Upper lobe of left lung (tissue), 4 donors: ENCODE measurements around the gene SLC44A2.
A peak's percentile ranks its signal among the peaks of the same experiment; 100 is the strongest.

ENCODE experiments used
- CTCF ChIP-seq, 6 experiments: fragments of 450-650 bp in 4 of 6; fragments of 200-600 bp in 2 of 6; sonication (generic) in 2 of 6; IDR thresholded peaks; one replicate each; pipeline ENCODE4 v1.5.1; 2016 to 2019; ENCODE audit warnings: antibody characterized with exemption in 6 of 6
- EP300 ChIP-seq, 4 donors: sonication (generic); formaldehyde crosslinking; IDR thresholded peaks; one replicate each; pipeline ENCODE4 v1.5.1; 2017; ENCODE audit warnings: antibody characterized with exemption in 4 of 4, control low read depth in 2 of 4
- POLR2A ChIP-seq, 4 donors: fragments of 450-650 bp; IDR thresholded peaks; one replicate each; pipeline ENCODE4 v1.5.1; 2016 to 2017; ENCODE audit warnings: antibody characterized with exemption in 4 of 4, mild to moderate bottlenecking in 2 of 4
- POLR2AphosphoS5 ChIP-seq, 2 donors: sonication (generic); formaldehyde crosslinking; IDR thresholded peaks; one replicate each; pipeline ENCODE4 v1.5.1; 2017; ENCODE audit warnings: antibody characterized with exemption in 2 of 2

- TF ChIP-seq CTCF (IDR thresholded peaks at IDR 0.05), result no peak
- TF ChIP-seq EP300 (IDR thresholded peaks at IDR 0.05), result peak in 2 of 4 donors; percentile 65 to 85
- no peak for TF ChIP-seq POLR2A (IDR thresholded peaks at IDR 0.05)
- TF ChIP-seq POLR2AphosphoS5 (IDR thresholded peaks at IDR 0.05), result peak; percentile 35 to 36
Observed at GRCh38 chr19:10603873-10604459, 21.4 kb upstream of the SLC44A2 start.
